T-helper 2 cell treated with Interferon-gamma antibody and Interleukin-4, amounts not matched to agents 5 μg/mL and 100 μg/mL, for 36 hours (primary cell): ENCODE measurements around the gene SLC9A4.

Experiments
- DNase-seq: peaks from one replicate; pipeline ENCODE4 v3.0.0; 2021; ENCODE audit warnings: low spot score
- H3K27ac Mint-ChIP-seq: one replicate; pipeline ENCODE4 v1.8.0; 2021; ENCODE audit warnings: mild to moderate bottlenecking, mixed read lengths
- H3K27me3 Mint-ChIP-seq: one replicate; pipeline ENCODE4 v1.8.0; 2021; ENCODE audit warnings: low read depth, mixed read lengths
- H3K36me3 Mint-ChIP-seq: one replicate; pipeline ENCODE4 v1.8.0; 2021; ENCODE audit warnings: low read depth, mixed read lengths
- H3K4me1 Mint-ChIP-seq: one replicate; pipeline ENCODE4 v1.8.0; 2021; ENCODE audit warnings: low read depth, mixed read lengths
- H3K4me3 Mint-ChIP-seq: one replicate; pipeline ENCODE4 v1.8.0; 2022; ENCODE audit warnings: mild to moderate bottlenecking, moderate library complexity, mixed read lengths
- H3K9me3 Mint-ChIP-seq: one replicate; pipeline ENCODE4 v1.8.0; 2021; ENCODE audit warnings: mixed read lengths

SLC9A4 gene

GRCh38 chr2:102439065-102439695 lies 33.8 kb upstream of the SLC9A4 start:
- Mint-ChIP-seq H3K27ac (no peak overlapping the region), H3K9me3 (no peaks in the 10 kb centered on the region), H3K4me3 (no peak overlapping the region), H3K4me1 (peaks cover 30% of the 10 kb centered on the region), H3K27me3 (no peaks in the 10 kb centered on the region), H3K36me3 (no peaks in the 10 kb centered on the region)
- DNase-seq, result no peak

DNA sequence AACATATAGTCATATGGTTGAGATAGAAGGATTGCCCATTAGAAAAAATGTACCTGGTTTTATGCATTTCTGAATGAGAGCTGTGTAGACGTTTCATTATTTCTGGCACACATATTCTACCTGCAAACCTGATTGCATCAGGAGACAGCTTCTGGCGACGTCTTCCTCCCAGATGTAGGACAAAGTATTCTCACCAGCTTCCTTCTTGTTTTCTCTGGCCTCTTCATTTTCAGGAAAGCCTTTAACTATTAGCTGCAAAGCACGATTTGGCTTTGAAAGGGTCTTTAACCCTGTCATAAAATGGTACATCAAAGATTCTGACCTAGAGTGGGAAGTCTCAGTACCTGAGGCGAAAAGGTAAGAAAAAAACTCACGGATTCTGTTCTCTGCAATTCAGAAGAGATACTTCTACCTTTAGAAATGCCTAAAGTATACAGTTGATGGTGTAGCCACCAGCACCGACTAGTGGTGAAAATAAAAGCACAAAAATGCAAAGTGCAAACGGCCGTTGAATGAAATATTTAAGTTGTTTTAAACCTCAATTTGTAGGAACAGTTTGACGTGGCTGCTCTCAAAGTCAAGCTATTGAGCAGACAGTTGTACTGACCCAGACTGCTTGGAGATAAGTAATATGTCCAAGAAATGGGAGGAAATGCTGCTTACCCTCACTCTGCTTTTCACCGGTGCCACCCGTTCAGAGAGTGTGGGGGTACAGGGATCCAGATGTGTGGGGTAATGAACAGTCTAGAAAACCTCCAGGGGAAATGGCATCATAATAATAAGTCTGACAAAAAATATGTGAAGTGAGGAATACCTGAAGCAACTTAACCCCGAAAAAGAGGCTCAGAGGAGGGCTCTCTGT lies 29.8 kb upstream of the SLC9A4 start:
- no peaks in the 10 kb centered on the region for H3K36me3 Mint-ChIP-seq
- peak overlapping the region; percentile 37 for H3K27ac Mint-ChIP-seq
- no peaks in the 10 kb centered on the region for H3K27me3 Mint-ChIP-seq
- peak; percentile 21 for DNase-seq
- peak overlapping the region; percentile 43 for H3K4me3 Mint-ChIP-seq
- H3K4me1 Mint-ChIP-seq, result peaks cover 10% of the 10 kb centered on the region
- no peaks in the 10 kb centered on the region for H3K9me3 Mint-ChIP-seq

DNA sequence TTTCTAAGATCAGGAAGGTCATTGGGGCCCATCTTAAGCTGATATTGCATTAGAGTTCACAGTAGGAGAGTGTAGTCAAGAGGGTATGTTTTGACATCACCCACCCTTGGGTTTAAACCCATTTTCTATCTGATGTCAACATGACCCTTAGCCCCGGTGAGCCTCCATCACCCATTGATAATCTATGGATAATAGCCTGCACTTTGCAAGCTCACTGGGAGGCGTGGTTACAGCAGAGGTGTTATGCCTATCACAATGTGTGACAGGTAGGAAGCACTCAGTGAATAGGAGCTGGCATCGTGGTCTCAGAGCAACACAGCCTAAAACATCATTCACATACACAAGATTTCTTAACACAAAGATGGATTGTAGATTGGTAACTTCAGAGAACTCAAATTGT lies 28.8 kb upstream of the SLC9A4 start:
- no peaks in the 10 kb centered on the region for H3K9me3 Mint-ChIP-seq
- H3K4me1 Mint-ChIP-seq, result peaks cover 11% of the 10 kb centered on the region
- no peak overlapping the region for H3K27ac Mint-ChIP-seq
- DNase-seq, result no peak
- no peaks in the 10 kb centered on the region for H3K27me3 Mint-ChIP-seq
- no peak overlapping the region for H3K4me3 Mint-ChIP-seq
- no peaks in the 10 kb centered on the region for H3K36me3 Mint-ChIP-seq

- DNase-seq, result no peak
- H3K4me3 Mint-ChIP-seq, result no peak overlapping the region
- H3K36me3 Mint-ChIP-seq, result no peaks in the 10 kb centered on the region
- no peaks in the 10 kb centered on the region for H3K9me3 Mint-ChIP-seq
- H3K27ac Mint-ChIP-seq, result no peak overlapping the region
- H3K27me3 Mint-ChIP-seq, result no peaks in the 10 kb centered on the region
- H3K4me1 Mint-ChIP-seq, result peaks cover 12% of the 10 kb centered on the region
These were observed 26.1 kb upstream of the SLC9A4 start for GRCh38 chr2:102446936-102447335.

GRCh38 chr2:102449370-102449974 lies 23.6 kb upstream of the SLC9A4 start:
- H3K27ac Mint-ChIP-seq, result no peak overlapping the region
- H3K36me3 Mint-ChIP-seq, result no peaks in the 10 kb centered on the region
- H3K9me3 Mint-ChIP-seq, result no peaks in the 10 kb centered on the region
- H3K4me1 Mint-ChIP-seq, result peaks cover 5% of the 10 kb centered on the region
- H3K27me3 Mint-ChIP-seq, result peaks cover under 1% of the 10 kb centered on the region
- DNase-seq, result peak; percentile 42
- no peak overlapping the region for H3K4me3 Mint-ChIP-seq

DNA sequence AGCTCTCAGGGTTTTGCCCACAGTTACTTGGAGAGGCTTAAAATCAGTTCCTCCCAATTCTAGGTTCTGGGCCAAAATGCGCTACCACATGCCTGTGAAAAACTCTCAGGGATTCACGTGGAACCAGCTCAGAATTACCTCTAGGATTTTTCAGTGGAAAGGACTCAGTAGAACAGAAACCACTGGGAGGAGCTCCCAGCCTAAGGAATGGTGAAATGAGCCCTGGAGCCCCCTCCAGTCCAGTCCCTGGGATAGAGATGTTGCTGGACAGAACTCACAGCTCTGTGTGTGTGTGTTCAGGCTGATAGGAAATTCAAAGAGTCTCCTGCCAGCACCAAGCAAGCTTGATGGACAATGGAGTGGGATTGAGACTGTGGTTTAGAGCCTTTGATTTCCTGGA lies 21.1 kb upstream of the SLC9A4 start:
- H3K4me3 Mint-ChIP-seq, result no peak overlapping the region
- peaks cover 6% of the 10 kb centered on the region for H3K4me1 Mint-ChIP-seq
- no peaks in the 10 kb centered on the region for H3K36me3 Mint-ChIP-seq
- no peaks in the 10 kb centered on the region for H3K9me3 Mint-ChIP-seq
- H3K27ac Mint-ChIP-seq, result no peak overlapping the region
- H3K27me3 Mint-ChIP-seq, result peaks cover 9% of the 10 kb centered on the region
- no peak for DNase-seq

DNA sequence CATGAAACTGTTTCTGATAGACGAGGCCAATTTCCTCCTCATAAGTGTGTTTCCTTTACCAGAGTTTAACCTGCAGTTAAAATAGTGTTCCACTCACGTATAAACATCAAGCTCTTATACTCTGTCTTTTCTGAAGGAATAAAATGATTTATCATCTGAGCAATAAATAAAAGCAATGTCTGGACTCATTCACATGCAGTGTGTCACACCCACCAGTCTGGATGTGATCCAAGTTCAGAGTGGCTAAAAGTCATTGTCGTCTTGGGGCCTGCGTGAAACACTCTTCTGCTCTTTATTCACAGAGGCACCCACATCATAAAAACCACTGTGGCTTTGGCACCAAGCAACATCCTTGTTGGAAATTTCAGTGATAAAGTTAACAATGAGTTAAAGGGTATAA lies 19.5 kb upstream of the SLC9A4 start:
- Mint-ChIP-seq H3K4me1 (peaks cover 4% of the 10 kb centered on the region), H3K27ac (no peak overlapping the region), H3K9me3 (no peaks in the 10 kb centered on the region), H3K4me3 (no peak overlapping the region), H3K36me3 (no peaks in the 10 kb centered on the region), H3K27me3 (peaks cover 9% of the 10 kb centered on the region)
- no peak for DNase-seq

DNA sequence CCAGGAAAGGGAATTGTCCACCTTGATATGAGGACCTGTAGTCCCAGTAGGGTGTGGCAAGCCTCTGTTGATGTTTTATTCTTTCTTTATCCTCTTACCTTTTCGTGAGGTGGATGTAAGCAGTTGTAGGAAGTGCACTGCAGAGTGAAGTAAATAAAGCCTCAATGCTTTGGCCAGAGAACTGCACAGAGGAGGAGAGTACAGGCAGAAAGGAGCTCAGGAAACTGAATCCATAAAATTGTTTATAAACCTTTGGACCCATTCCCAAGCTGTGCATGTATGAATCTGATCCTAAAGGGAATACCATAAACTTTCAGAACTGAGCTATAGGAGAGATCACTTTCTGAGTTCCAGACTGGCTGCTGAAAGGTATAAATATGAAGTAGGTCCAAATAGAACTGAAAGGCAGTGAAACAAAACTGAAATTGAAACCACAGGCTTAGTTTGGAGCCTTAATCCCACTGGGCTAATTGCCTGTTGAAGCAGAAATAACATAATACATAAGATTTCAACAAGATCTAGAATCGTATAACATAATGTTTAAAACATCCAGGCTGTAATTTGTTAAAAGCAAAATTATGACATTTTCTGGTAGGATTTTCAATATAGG lies 17.9 kb upstream of the SLC9A4 start:
- DNase-seq, result no peak
- Mint-ChIP-seq H3K27ac (no peak overlapping the region), H3K27me3 (peaks cover 17% of the 10 kb centered on the region), H3K36me3 (no peaks in the 10 kb centered on the region), H3K4me3 (no peak overlapping the region), H3K9me3 (no peaks in the 10 kb centered on the region), H3K4me1 (peaks cover 2% of the 10 kb centered on the region)

DNA sequence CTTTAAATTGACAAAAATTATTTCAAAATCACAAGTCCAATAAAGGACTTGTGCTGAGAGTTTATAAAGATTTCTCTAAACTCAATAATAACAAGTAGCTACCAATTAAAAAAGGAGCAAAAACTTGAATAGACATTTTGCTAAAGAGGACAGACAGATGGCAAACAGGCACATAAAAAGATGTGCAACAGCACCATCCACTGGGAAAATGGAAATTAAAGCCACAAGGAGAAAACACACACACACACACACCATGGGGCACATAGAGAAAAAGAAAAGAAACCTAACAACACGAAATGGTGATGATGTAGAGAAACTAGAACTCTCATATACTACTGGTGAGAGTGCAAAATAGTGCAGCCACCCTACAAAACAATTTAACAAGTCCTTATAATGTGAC lies 12.6 kb upstream of the SLC9A4 start:
- DNase-seq, result no peak
- H3K4me1 Mint-ChIP-seq, result no peaks in the 10 kb centered on the region
- no peak overlapping the region for H3K27ac Mint-ChIP-seq
- H3K36me3 Mint-ChIP-seq, result no peaks in the 10 kb centered on the region
- no peaks in the 10 kb centered on the region for H3K9me3 Mint-ChIP-seq
- H3K27me3 Mint-ChIP-seq, result peaks cover 35% of the 10 kb centered on the region
- no peak overlapping the region for H3K4me3 Mint-ChIP-seq

DNA sequence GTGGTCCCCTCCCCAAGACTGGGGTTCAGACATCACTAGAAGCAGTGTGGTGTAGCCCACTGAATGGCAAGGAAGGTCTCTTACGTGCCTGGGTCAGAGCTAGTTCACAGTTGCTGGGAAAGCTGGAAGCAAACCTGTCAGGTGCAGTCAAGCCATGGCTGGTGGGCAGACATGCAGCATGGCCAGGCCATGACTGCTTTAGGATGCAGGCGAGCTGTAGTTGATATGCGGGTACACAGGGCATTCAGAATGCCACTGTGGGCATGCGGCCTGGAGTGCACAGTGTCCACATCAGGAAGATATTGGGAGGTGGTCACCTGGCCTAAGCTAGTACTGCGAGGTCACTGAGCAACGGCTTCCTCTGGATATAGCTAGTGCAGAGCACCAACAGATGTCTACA lies 11.8 kb upstream of the SLC9A4 start:
- H3K36me3 Mint-ChIP-seq, result no peaks in the 10 kb centered on the region
- DNase-seq, result no peak
- H3K27me3 Mint-ChIP-seq, result peaks cover 34% of the 10 kb centered on the region
- H3K27ac Mint-ChIP-seq, result no peak overlapping the region
- no peak overlapping the region for H3K4me3 Mint-ChIP-seq
- no peaks in the 10 kb centered on the region for H3K4me1 Mint-ChIP-seq
- no peaks in the 10 kb centered on the region for H3K9me3 Mint-ChIP-seq

GRCh38 chr2:102463160-102463559 lies 9.9 kb upstream of the SLC9A4 start:
- Mint-ChIP-seq H3K9me3 (no peaks in the 10 kb centered on the region), H3K4me3 (no peak overlapping the region), H3K4me1 (no peaks in the 10 kb centered on the region), H3K36me3 (no peaks in the 10 kb centered on the region), H3K27me3 (peaks cover 37% of the 10 kb centered on the region), H3K27ac (no peak overlapping the region)
- no peak for DNase-seq

GRCh38 chr2:102470168-102470567 lies 2.9 kb upstream of the SLC9A4 start:
- no peaks in the 10 kb centered on the region for H3K4me1 Mint-ChIP-seq
- H3K4me3 Mint-ChIP-seq, result no peak overlapping the region
- peaks cover 4% of the 10 kb centered on the region for H3K9me3 Mint-ChIP-seq
- peaks cover 43% of the 10 kb centered on the region for H3K27me3 Mint-ChIP-seq
- no peaks in the 10 kb centered on the region for H3K36me3 Mint-ChIP-seq
- no peak for DNase-seq
- no peak overlapping the region for H3K27ac Mint-ChIP-seq

- H3K4me1 Mint-ChIP-seq, result no peaks in the 10 kb centered on the region
These were observed 605 bp downstream of the SLC9A4 start for GRCh38 chr2:102473631-102474030.

DNA sequence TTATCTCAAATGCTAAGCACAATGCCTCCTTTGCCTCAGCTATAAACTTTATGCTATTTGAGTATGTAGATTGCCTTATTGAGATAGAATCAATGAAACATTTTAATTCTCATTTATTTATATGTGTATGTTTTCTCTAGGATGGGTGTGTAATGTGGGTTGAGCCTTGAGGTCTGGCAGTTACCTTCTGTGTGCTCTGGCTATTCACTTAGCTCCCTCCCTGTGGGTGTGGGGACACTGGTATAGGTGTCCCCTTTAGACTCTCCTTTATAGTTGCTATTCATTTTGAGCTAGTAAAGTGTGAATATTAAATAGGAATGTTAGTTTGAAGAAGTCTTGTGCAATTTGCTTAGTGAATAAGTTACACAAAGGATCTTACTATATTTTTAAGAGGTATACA lies 1.8 kb downstream of the SLC9A4 start:
- H3K36me3 Mint-ChIP-seq, result no peaks in the 10 kb centered on the region
- peaks cover 4% of the 10 kb centered on the region for H3K9me3 Mint-ChIP-seq
- H3K4me3 Mint-ChIP-seq, result no peak overlapping the region
- H3K27ac Mint-ChIP-seq, result no peak overlapping the region
- H3K4me1 Mint-ChIP-seq, result no peaks in the 10 kb centered on the region
- no peak for DNase-seq
- H3K27me3 Mint-ChIP-seq, result peaks cover 43% of the 10 kb centered on the region

More at GRCh38 chr2:102473631-102474030, 605 bp downstream of the SLC9A4 start:
- DNase-seq, result no peak
- H3K27me3 Mint-ChIP-seq, result peaks cover 48% of the 10 kb centered on the region
- no peak overlapping the region for H3K27ac Mint-ChIP-seq
- peaks cover 4% of the 10 kb centered on the region for H3K9me3 Mint-ChIP-seq
- H3K36me3 Mint-ChIP-seq, result no peaks in the 10 kb centered on the region
- H3K4me3 Mint-ChIP-seq, result no peak overlapping the region
